Caco-2 (cell line): Measurements from ENCODE around the gene GGCX. TPM values are rescaled to one million over a fixed set of nuclear protein-coding genes. Genes with fewer than 3 reads are reported as not detected.

Experiments used
- BruUV-seq: library from RNA; stranded (reverse); fragments of 400-500 nt; replicated peaks from 2 replicates; lab custom pipeline; 2021; lab: Mats Ljungman, UMichigan
- CTCF ChIA-PET: fragments of 300-600 bp; sonication (Branson Sonifier 250); formaldehyde crosslinking; loops from one replicate; lab custom pipeline; 2022; ENCODE audit warnings: antibody characterized with exemption; lab: Charles Lee
- POLR2A ChIA-PET: fragments of 300-600 bp; sonication (Branson Sonifier 250); formaldehyde crosslinking; loops from one replicate; lab custom pipeline; 2022; ENCODE audit warnings: antibody characterized with exemption; lab: Charles Lee
- DNase-seq, 2 experiments: peaks; one replicate each; pipeline versions ENCODE4 v3.0.0 to v3.0.0-alpha.2; 2020 to 2022
- H3K27me3 ChIP-seq: replicated peaks from 2 replicates; pipeline ENCODE4 v1.6.0; 2011; ENCODE audit warnings: low read length; ENCODE audit not compliant: control insufficient read depth, insufficient read depth
- H3K36me3 ChIP-seq: 2 replicates; pipeline ENCODE4 v1.5.1; 2011; ENCODE audit warnings: low read length; ENCODE audit not compliant: control insufficient read depth, insufficient read depth
- H3K4me1 ChIP-seq: fragments of 250-450 bp; sonication (Bioruptor Pico); 2 replicates; pipeline ENCODE4 v1.5.1; 2020; ENCODE audit warnings: mild to moderate bottlenecking
- H3K4me3 ChIP-seq: 2 replicates; pipeline ENCODE4 v1.5.1; 2011; ENCODE audit warnings: low read depth, mild to moderate bottlenecking, control low read depth, low read length
- H3K9me3 ChIP-seq: fragments of 250-450 bp; sonication (Bioruptor Pico); 2 replicates; pipeline ENCODE4 v1.5.1; 2020; ENCODE audit warnings: mild to moderate bottlenecking, moderate library complexity
- H3K27ac Mint-ChIP-seq: one replicate; pipeline ENCODE4 v1.8.0; 2022; ENCODE audit warnings: mixed read lengths; ENCODE audit not compliant: unreplicated experiment
- H3K27me3 Mint-ChIP-seq: one replicate; pipeline ENCODE4 v1.8.0; 2022; ENCODE audit warnings: mixed read lengths; ENCODE audit not compliant: insufficient read depth, unreplicated experiment
- H3K36me3 Mint-ChIP-seq: one replicate; pipeline ENCODE4 v1.8.0; 2022; ENCODE audit warnings: mild to moderate bottlenecking, mixed read lengths; ENCODE audit not compliant: insufficient read depth, unreplicated experiment
- H3K4me1 Mint-ChIP-seq: one replicate; pipeline ENCODE4 v1.8.0; 2022; ENCODE audit warnings: low read depth, mixed read lengths; ENCODE audit not compliant: unreplicated experiment
- H3K4me3 Mint-ChIP-seq: one replicate; pipeline ENCODE4 v1.8.0; 2022; ENCODE audit warnings: mild to moderate bottlenecking, moderate library complexity, mixed read lengths; ENCODE audit not compliant: unreplicated experiment
- H3K9me3 Mint-ChIP-seq: one replicate; pipeline ENCODE4 v1.8.0; 2022; ENCODE audit warnings: mixed read lengths; ENCODE audit not compliant: unreplicated experiment
- intact Hi-C: fragments of 100-400 bp; cut with micrococcal nuclease; formaldehyde crosslinking; loops from one replicate; pipeline ENCODE4 v1.10.0; 2022; ENCODE audit not compliant: unreplicated experiment
- total RNA-seq: library from RNA; stranded (reverse); gene quantifications from 2 replicates; pipeline ENCODE4 v1.2.3, GENCODE V29; 2022
- TF ChIP-seq, protein P1 (sequence below), 2 experiments: fragments of 200-600 bp in 1 of 2; IDR thresholded peaks; 1 replicate in 1 of 2; 2 replicates in 1 of 2; pipeline versions ENCODE4 v1.5.1 to v1.8.0; 2011 to 2022; ENCODE audit warnings: antibody characterized with exemption in 1 of 2, control low read depth in 1 of 2, inconsistent platforms in 1 of 2, low read depth in 1 of 2, low read length in 1 of 2, mild to moderate bottlenecking in 1 of 2, moderate library complexity in 1 of 2; ENCODE audit not compliant: insufficient read depth in 1 of 2, severe bottlenecking in 1 of 2, unreplicated experiment in 1 of 2

GGCX gene
- total RNA-seq, 1 experiment from 2014 or later: 96.8 TPM

DNA sequence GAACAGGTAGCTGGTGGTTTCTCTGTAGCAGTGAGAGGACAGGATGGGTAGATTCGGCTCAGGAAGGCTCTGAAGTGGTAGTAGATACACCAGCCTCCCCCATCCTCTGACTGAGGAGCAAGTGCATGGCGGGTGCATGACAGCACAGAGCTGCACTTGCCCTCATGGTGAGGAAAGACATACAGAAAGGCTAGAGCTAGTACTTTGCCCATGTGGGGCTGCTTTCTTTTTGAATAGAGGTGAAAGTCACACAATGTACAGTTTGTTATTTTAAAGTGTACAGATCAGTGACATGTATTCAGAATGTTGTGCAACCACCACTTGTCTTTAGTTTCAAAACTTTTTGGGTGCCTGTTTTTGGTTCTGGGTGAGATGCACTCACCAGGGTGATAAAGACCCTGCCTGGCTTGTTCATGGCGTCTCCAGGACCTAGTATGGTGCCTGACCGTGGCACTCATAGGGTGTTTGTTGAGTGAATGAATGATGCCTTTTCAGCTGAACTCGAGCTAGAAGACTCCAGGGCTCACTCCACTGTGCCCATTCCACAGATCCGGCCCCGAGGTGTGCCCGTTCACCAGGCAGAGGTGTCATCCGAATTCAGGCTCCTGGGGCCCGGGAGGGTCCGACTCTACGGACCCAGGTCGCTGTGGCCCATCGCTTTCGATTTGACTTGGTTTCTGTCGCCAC, 22.5 kb upstream of the GGCX start:
- Histone ChIP-seq H3K27me3 (no peaks in the 10 kb centered on the region), H3K4me3 (peak overlapping the region; percentile 47), H3K4me1 (peaks cover 29% of the 10 kb centered on the region), H3K9me3 (no peaks in the 10 kb centered on the region), H3K36me3 (no peaks in the 10 kb centered on the region; the same call in 1 of the 2 replicates)
- Mint-ChIP-seq H3K4me1 (peaks cover 33% of the 10 kb centered on the region), H3K27me3 (peaks cover 8% of the 10 kb centered on the region), H3K4me3 (peak overlapping the region; percentile 76), H3K36me3 (peaks cover 31% of the 10 kb centered on the region), H3K9me3 (no peaks in the 10 kb centered on the region), H3K27ac (peak overlapping the region; percentile 23)
- intact Hi-C loops: no loop called here
- TF ChIP-seq, protein P1, sequence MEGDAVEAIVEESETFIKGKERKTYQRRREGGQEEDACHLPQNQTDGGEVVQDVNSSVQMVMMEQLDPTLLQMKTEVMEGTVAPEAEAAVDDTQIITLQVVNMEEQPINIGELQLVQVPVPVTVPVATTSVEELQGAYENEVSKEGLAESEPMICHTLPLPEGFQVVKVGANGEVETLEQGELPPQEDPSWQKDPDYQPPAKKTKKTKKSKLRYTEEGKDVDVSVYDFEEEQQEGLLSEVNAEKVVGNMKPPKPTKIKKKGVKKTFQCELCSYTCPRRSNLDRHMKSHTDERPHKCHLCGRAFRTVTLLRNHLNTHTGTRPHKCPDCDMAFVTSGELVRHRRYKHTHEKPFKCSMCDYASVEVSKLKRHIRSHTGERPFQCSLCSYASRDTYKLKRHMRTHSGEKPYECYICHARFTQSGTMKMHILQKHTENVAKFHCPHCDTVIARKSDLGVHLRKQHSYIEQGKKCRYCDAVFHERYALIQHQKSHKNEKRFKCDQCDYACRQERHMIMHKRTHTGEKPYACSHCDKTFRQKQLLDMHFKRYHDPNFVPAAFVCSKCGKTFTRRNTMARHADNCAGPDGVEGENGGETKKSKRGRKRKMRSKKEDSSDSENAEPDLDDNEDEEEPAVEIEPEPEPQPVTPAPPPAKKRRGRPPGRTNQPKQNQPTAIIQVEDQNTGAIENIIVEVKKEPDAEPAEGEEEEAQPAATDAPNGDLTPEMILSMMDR (IDR thresholded peaks at IDR 0.05; ENCODE audit: insufficient read depth in 1 of 2, low read depth in 1 of 2, low read length in 1 of 2, severe bottlenecking in 1 of 2, unreplicated experiment in 1 of 2): no peak
- no peak for DNase-seq
- ChIA-PET POLR2A (interaction anchor here (0.6 kb wide), 2 partner anchors 23 to 524 kb away, joined by 4 to 6 read pairs; partner anchors contain the start of gene GGCX), CTCF (interaction anchor here (0.6 kb wide), 1 partner anchor 369 kb away, joined by 4 read pairs; no protein-coding TSS in a partner anchor)
- BruUV-seq: TSS peak; percentile 80

DNA sequence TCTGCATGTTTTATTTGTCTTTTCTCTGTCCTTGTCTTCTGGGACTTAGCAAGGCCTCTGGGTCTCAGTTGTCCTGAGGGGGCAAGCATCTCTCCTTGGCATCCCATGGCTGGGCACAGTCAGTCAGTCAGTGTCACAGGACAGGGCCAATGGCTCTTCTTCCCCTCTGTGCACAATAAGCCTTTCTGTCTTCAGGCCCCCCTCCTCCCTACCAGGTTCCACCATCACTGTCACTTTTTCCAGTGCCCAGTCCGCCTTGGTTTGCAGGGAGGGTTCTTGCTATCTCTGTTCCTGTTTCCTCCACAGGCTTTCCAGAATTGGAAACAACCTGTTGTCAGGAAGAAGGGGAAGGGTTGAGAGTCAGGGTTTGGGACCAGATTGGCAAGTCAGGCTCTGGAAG, 21.2 kb upstream of the GGCX start:
- Mint-ChIP-seq H3K4me3 (no peak overlapping the region), H3K27me3 (no peaks in the 10 kb centered on the region), H3K36me3 (peaks cover 27% of the 10 kb centered on the region), H3K9me3 (no peaks in the 10 kb centered on the region), H3K4me1 (peaks cover 30% of the 10 kb centered on the region), H3K27ac (no peak overlapping the region)
- Histone ChIP-seq H3K27me3 (no peaks in the 10 kb centered on the region), H3K9me3 (no peaks in the 10 kb centered on the region), H3K36me3 (no peaks in the 10 kb centered on the region; the same call in 1 of the 2 replicates), H3K4me3 (no peak overlapping the region), H3K4me1 (peaks cover 32% of the 10 kb centered on the region)
- POLR2A ChIA-PET: no interaction called here
- BruUV-seq: no TSS peak
- intact Hi-C loops: no loop called here
- TF ChIP-seq, protein P1 (IDR thresholded peaks at IDR 0.05; ENCODE audit: insufficient read depth in 1 of 2, low read depth in 1 of 2, low read length in 1 of 2, severe bottlenecking in 1 of 2, unreplicated experiment in 1 of 2): no peak
- CTCF ChIA-PET: no interaction called here
- no peak for DNase-seq

DNA sequence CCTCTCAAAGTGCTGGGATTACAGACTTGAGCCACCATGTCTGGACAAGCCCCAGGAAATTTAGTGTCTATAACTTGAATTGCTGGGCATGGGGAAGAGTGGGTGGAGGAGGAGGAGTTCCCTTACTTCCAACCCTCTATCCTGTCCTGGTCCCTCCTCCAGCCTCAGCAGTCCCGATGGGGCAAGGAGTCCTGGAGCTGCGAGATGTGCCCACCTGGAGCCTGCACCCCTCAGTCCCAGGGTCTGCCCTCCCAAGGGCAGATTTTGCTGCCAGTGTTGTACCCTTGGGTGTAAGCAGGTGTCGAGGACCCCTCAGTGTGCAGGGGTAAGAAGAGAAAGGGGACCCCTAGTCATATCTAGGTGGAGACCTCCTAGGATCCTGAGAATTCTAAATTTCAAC, 18.9 kb upstream of the GGCX start:
- Mint-ChIP-seq H3K4me3 (no peak overlapping the region), H3K36me3 (peaks cover 19% of the 10 kb centered on the region), H3K4me1 (peaks cover 19% of the 10 kb centered on the region), H3K27ac (no peak overlapping the region), H3K27me3 (no peaks in the 10 kb centered on the region), H3K9me3 (no peaks in the 10 kb centered on the region)
- no peak for DNase-seq
- H3K9me3 ChIP-seq: no peaks in the 10 kb centered on the region
- BruUV-seq: no TSS peak
- CTCF ChIA-PET: no interaction called here
- H3K36me3 ChIP-seq: no peaks in the 10 kb centered on the region; the same call in 1 of the 2 replicates
- peaks cover 24% of the 10 kb centered on the region for H3K4me1 ChIP-seq
- TF ChIP-seq, protein P1 (IDR thresholded peaks at IDR 0.05; ENCODE audit: insufficient read depth in 1 of 2, low read depth in 1 of 2, low read length in 1 of 2, severe bottlenecking in 1 of 2, unreplicated experiment in 1 of 2): no peak
- H3K27me3 ChIP-seq: no peaks in the 10 kb centered on the region
- POLR2A ChIA-PET: no interaction called here
- H3K4me3 ChIP-seq: no peak overlapping the region
- intact Hi-C loops: no loop called here
